Posterior vena cava (tissue), 2 donors: ENCODE data around the gene CP. TPM values are rescaled to one million over a fixed set of nuclear protein-coding genes. Genes with fewer than 3 reads are reported as not detected.
"Not testable (repeated sequence)": the region's sequence is repeated elsewhere in the genome, so short reads cannot be mapped to it uniquely, and the experiment has no call there.

Source experiments
- DNase-seq: peaks from one replicate; pipeline ENCODE4 v3.0.0-alpha.2; 2020; ENCODE audit warnings: low spot score
- intact Hi-C, 2 donors: fragments of 100-400 bp; cut with DNase I; formaldehyde crosslinking; loops; one replicate each; pipeline versions ENCODE4 v1.14.1 to v1.14.2; 2022 to 2023
- total RNA-seq, 2 donors: library from RNA; stranded (reverse); fragmentation: NEBNext Ultra II Directional; extraction: Animal tissue kit (Norgen Biotek cat#: 25700); gene quantifications; one replicate each; pipeline ENCODE4 v1.2.1, GENCODE V29; 2021
- donor health status: DM: yes; HTN: yes; CAD: no.
- donor health status: DM: yes; HTN: yes; CAD: no.

CP gene
- total RNA-seq, 2 donors from 2014 or later = 13.7 to 41.3 TPM

DNA sequence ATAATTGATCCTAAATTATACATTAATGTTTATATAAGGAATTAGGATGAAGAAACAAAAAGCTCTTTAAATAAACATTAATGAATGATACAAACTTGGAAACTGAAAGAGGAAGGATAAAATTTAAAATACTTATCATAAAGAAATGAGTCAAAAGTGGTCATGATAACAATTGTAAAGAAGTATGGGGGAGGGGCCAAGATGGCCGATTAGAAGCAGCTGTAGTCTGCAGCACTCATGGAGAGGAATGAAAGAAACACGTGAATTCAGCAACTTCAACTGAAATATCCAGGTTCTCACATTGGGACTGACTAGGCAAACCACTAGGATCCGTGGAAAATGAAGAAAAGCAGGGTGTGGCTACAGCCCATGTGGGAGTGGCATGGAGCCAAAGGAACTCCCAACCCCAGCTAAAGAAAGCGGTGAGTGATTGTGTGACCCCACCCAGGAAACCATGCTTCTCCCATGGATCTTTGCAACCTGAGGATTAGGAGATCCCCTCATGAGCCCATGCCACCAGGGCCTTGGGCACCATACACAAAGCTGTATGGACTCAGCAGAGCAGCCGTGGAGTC lies 13.1 kb upstream of the CP start:
- intact Hi-C loops = no loop called here
- DNase-seq = no peak

DNA sequence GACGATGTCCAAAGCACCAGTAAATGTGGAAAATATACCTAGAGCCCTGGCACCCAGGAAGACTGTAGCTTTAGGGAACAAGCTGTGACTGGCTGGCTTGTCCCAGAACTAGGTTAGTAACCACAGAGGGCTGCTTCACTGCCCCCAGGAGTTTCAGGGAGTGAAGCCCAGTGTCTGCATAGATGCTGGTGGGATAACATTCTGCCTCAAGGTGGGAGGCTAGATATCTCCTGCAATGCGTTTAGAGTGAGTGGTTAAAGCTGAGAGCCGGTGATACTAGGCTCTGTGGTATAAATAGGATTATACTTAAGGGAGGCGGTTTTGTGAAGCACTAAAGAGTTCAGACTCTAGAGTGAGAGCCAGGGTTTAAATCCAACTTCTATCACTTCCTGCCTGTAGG lies 11.7 kb upstream of the CP start:
- no peak for DNase-seq
- intact Hi-C loops = no loop called here

DNA sequence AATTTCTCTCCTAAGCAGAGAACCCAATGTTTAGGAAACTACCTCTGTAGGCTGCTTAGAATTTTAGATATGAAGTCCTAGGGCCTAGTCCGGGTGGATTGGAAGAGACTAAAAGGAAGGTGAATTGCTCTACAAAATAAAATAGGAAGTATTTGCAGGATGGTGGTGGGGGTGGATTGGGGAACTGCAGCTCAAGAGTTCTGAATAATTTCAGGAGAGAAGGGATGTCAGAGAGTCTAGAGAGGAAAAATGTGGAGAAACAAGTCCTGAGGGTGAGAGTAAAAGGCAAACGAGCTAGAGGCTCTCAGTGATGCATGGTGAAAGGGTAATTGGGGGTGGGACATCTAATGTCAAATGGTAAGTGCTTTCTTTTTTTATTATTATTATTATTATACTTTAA lies 10.2 kb upstream of the CP start:
- intact Hi-C loops = no loop called here
- no peak for DNase-seq

DNA sequence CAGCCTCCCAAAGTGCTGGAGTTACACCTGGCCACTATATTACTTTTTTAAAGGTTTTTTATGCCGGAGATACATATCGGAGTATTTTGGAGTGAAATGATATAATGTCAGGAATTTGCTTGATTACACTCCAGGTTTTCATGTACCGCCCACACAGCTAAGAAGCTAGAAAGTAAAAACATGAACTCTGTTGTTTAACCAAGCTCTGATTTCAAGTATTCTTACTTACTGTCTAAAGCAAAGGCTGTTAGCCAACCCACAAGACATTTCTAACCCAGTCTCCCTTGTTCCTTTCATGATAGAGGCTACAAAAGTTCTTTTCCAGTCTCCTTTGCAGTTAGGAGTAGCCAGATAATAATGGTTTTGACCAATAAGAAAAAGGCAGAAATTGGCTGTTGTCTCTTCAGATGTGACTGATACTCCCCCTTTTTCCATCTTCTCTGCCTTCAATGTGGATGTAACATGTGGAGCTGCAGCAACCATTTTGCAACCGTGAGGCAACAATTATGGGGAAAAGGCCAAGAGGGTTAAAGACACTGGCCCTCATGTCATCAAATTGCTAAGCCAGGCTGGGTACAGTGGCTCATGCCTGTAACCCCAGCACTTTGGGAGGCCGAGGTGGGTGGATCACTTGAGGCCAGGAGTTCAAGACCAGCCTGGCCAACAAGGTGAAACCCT lies 6.1 kb upstream of the CP start:
- no peak for DNase-seq
- intact Hi-C loops = no loop called here

DNA sequence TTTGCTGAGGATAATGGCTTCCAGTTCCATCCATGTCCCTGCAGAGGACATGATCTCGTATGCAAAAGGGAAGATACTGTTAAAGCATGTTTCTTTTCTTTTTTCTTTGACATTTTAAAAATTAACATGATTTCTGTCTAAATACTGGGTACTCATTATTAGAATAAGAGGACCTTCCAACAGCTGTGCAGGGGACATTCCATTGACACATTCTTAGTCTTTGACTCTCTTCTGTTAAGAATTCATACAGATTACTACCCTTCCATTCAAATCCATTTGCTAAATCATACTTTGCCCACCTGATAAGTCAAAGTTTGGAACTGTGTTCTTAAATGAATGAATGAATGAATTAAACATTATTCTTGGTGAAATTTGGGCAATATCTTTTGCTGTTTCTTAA lies 5.1 kb upstream of the CP start:
- DNase-seq = no peak
- intact Hi-C loops = no loop called here

DNA sequence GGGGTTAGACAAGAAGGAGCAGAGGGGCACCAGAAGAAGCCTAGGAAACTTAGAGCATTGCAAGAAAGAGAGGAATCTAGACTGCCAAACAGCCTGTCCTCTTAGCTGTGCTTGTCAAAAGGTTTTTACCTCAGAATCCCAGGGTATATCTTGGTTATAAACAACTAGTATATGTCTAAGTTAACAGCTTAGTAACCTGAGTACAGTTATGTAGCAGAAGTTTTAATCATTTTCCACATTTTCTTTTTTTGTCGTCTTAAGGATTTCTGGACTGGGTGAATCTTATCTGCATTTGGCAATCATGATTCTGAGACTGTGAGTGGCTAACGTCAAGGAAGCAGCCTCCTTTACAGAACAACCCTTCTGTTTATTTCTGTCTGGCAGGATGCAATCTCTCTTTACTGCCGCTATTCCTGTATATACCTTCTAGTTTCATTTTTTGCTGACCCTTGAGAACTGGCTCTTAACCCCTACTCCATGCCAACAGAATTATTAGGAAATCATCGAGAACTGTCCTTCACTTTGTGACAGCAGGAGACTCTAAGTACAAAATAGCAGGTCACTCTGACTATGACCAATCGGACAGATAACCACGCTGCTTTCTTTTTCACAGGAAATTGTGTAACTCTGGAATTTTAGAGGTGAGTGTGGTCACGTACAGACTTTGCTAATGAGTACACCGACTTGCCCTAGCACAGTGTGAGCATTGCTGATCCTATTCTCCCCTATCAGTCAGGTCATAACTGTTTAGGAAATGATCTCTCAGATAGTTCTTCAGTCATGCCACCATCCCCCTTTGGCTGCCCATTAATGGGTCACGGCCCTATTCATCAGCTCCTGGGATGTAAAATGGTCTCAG lies 3.3 kb upstream of the CP start:
- intact Hi-C loops = no loop called here

DNA sequence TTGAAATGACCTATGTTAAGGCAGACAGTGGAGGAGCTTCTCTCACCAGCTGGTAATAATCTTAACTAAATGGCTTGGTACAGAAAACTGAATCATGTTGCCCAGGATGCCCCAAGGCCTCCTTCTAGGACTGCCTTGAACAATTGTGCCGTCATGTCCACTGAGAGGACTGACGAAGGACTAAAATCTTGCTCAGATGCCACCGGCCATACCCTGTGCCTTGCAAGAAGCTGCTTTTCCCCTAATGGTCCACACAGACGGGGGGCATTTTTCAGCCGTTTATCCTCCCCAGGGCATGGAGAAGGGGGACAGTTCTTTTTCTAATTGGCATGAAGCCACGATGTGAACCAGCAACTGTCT lies 1.8 kb upstream of the CP start:
- DNase-seq = no peak
- intact Hi-C loops = no loop called here

More for the DNA sequence above, 3.3 kb upstream of the CP start:
- DNase-seq = no peak

DNA sequence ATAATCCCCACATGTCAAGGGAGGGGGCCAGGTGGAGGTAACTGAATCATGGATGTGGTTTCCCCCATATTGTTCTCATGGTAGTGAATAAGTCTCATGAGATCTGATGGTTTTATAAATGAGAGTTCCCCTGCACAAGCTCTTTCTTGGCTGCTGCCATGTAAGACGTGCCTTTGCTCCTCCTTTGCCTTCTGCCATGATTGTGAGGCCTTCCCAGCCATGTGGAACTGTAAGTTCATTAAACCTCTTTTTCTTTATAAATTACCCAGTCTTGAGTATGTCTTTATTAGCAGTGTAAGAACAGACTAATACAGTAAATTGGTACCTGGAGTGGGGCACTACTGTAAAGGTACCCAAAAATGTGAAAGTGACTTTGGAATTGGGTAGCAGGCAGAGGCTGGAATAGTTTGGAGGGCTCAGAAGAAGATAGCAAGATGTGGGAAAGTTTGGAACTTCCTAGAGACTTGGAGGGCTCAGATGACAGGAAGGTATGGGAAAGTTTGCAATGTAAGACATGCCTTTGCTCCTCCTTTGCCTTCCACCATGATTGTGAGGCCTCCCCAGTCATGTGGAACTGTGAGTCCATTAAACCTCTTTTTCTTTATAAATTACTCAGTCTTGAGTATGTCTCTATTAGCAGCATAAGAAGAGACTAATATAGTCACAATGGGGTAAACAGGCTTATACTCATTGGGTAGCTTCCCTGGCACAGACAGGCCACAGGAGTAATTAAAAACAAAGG lies 2.1 kb downstream of the CP start:
- DNase-seq, intact Hi-C loops: not testable (repeated sequence)

DNA sequence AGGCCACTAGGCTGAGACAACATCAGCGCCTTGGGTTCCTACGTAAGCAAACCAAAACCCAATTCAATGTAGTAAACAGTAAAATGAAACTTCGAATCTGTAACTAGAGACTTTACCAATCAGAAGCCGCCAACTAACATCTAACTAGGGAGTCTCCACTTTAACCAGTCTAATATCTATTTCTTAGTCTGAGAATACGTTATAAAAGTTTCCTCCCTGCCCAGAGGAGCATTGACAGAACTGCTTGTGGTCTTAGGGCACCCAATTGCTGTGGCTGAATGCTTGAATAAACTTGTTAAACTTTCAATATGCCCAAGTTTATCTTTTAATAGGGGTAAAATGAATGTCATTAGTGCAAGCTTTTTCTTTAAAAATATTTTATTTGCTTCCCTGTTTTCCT lies 4.3 kb downstream of the CP start:
- intact Hi-C loops = no loop called here
- no peak for DNase-seq

DNA sequence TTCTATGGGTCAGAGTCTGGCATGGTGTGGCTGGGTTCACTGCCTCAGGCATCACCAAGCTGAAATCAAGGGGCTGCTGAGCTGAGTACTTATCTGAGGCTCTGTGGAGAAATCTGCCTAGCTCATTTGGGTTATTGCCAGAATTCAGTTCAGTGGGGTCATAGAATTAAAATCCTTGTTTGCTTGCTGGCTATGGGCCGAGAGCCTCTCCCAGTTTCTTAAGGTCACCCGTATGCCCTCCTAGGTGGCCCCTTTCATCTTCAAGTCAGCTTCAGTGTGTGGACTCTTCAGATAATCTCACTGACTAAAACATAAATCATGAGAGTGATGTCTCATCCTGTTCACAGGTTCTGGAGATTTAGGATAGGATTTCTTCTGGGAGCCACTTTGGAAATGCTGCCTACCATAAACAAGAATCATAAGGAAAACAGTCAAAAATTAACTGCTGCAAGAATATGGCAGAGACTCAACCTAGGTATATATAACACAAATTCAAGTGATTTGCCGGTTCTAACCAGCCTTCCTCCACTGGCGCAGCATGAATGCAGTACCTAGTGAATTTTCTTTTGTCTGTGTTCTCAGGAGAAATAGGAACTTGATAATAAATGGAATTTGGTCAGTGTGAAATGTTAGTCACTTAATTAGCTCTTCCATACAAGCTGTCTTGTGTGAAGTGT lies 5.3 kb downstream of the CP start:
- intact Hi-C loops = no loop called here

DNA sequence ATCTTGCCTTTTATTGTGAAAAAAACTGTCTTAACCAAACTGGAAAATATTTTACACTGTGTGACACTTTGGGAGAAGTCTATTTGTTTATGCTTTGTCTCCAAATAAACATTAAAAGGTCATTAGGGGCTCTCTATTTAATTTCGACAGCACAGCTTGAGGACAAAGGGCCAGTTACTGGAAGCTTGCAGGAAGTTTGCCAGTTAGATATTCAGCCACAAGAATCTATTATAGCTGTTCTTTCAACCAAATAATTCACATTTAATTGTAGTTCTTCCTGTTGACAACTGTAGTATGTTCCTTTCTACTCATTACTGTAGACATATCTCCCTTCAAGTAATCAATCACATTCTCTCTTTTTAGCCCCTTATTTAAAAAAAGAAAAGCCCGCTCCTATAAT lies 6.1 kb downstream of the CP start:
- intact Hi-C loops = no loop called here
- DNase-seq = no peak

More for the DNA sequence above, 5.3 kb downstream of the CP start:
- DNase-seq = no peak

DNA sequence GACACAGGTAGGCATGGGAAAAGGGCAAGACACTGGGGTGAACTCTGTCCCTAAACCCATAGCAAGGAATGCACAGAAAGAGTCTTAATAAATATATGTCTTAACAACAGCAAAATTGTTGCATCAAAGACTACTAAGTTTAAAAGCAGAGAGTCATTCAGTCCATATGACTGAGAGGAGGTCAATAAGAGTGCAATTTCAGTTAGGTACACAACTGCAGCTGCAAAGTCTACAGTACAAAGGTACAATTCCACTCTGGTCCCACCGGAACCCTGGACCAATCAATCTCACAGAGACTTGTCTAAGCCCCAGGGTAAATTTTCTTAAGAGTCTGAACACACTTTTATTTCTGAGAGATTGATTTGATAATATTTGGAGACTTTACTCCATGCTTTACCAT lies 6.9 kb downstream of the CP start:
- intact Hi-C loops = no loop called here
- no peak for DNase-seq

DNA sequence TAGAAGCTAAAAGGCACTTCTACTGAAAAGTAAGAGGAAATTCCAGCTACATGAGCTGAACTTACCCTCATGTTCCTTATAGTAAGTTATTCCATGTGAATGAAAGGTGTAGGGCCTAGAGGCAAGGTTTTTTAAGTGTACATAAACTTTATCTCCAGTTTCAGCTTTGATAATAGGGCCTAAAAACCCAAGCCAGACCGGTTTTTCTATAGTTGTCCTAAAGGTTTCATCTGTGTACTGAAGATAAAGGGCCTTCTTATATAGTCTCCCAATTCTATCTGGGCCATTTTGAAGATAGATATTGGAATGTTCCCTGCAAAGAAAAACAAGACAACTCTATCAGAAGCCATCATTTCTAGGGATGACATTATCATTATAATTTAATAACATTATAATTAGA lies 9.2 kb downstream of the CP start:
- intact Hi-C loops = no loop called here
- DNase-seq = no peak

DNA sequence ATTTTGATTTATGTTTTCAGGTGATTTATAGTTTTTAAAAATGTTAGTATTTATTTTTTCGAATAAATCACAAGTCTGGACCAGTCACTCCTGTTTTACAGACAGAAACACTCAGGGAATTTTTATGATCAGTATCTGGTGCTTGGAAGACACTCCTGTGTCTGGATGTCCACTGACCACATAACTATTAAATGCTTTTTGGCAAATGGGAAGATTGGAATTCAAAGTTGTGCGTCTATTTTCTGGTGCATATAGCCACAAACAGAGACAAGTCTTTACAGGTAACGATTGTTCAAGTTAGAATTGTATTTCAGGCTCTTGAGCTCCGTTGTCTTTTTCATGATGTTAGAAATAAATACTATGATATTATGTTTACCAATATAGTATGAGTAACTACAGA lies 12.2 kb downstream of the CP start:
- intact Hi-C loops = no loop called here
- DNase-seq = no peak

DNA sequence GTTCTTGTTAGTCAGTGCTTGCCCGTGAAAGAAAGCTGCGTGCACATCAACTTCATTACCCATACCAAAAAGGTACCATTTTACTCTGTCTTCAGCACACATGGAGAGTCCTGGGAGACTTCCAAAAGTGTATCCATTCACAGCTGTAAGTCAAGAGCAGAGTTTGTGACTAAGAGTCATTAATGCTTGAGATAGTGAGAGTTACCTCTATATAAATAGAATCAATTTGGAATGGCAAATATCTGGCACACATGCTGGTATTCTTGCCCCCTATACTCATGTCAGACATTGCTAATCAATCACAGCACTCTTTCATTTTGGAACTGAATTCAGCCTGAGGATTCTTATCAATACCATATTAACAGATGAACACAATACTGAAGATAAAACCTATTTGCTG lies 14.2 kb downstream of the CP start:
- DNase-seq = no peak
- intact Hi-C loops = no loop called here

DNA sequence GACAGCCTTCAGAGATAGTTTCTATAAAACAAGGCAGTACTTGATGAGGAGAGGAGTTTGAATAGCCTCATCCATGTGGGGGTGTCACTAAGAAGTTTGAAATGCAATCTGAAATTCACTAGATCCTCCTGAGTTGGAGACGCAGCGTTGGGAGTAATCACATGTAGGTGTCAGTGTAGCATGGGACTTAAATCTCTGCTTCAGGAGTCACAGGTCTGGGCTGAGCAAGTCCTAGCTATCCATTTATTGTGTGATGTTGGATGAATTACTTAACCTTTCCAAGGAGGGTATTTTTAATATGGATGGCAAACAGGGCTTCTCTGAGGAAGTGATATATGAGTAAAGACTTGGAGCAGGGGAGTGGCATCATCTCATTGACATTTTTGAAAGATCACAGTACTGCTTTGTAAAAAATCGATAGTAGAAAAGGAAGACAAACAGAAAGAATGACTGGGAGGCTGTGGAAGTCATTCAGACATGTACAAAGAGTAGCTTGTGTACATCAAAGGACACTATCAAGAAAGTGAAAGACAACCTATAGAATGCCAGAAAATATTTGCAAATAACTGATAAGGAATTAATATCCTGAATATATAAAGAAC lies 17.1 kb downstream of the CP start:
- DNase-seq = no peak
- intact Hi-C loops = no loop called here

DNA sequence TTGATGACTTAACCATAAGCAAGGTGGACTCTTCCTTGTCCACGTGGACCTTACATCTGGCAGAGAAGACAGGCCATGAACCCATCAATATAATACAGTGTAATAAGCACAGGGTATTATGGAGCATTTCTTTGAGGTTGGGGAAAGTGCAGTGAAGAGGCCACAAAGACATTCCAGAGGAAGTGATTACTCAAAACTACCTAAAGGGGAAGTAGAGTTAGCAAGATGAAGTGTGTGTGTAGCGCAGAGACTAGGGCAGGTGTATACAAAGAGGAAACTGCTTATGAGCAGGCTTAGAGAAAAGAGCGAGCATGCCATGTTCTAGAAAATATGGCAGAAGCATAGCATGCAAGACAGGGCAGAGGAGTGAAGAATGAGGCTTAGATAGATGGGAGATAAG lies 17.9 kb downstream of the CP start:
- intact Hi-C loops = no loop called here
- no peak for DNase-seq

DNA sequence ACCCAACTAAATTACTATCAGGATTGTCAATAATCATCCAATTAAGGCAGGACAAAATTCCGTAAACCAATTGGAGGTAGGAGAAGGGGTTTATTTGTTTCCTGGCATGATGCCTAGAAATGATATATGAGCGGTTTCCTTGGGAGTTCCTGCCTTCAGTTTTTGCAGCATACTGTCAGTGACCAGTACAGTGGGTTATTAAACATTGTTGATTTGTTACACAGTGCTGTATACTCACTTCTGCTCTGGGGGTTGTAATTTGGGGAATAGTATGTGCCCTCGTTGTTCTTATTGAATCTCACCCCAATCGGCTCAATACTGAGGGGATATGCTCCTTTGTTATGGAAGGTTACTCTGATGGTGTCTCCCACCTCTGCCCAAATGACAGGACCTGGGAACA lies 22.2 kb downstream of the CP start:
- intact Hi-C loops = no loop called here
- no peak for DNase-seq

DNA sequence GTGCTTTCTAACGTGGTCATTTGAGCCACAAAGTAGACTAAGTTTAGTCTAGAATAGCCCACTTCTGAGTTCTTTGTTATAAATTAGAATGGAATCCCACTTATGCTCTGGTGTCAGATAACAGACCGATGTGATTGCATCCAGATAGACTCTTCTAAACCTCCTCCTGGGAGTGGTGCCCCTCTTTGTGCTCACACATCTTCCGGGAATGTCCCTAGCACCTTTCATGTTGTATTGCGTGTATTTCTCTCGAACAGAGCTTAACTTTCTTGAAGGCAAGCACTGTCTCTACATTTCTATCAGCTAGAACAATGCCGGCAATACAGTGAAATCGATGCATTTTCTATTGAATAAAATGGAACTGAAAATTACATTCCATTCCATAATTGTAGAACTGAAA lies 23.0 kb downstream of the CP start:
- intact Hi-C loops = no loop called here

More for the DNA sequence above, 23.0 kb downstream of the CP start:
- no peak for DNase-seq
